Fibroblast of mammary gland (primary cell): Measurements from ENCODE around the gene STK36.

Experiments used
- DNase-seq: peaks from one replicate; pipeline ENCODE4 v3.0.0-alpha.2; 2010; ENCODE audit warnings: low read depth
- H3K4me3 ChIP-seq: 2 replicates; pipeline ENCODE4 v1.5.1; 2011; ENCODE audit warnings: low read depth, mild to moderate bottlenecking, low read length, moderate library complexity; ENCODE audit not compliant: control insufficient read depth
- CTCF ChIP-seq: conservative IDR thresholded peaks from 2 replicates; pipeline ENCODE4 v1.5.1; 2011; ENCODE audit warnings: low read depth, low read length, inconsistent platforms; ENCODE audit not compliant: control insufficient read depth, insufficient read depth

STK36 gene

GRCh38 chr2:218659988-218660358, 11.9 kb upstream of the STK36 start:
- DNase-seq = no peak
- TF ChIP-seq CTCF = no peak
- peak overlapping the region; percentile 76 for H3K4me3 ChIP-seq

- H3K4me3 ChIP-seq = no peak overlapping the region
- no peak for TF ChIP-seq CTCF
- DNase-seq = no peak
These were observed 9.5 kb upstream of the STK36 start for GRCh38 chr2:218662377-218662776.

- no peak overlapping the region for H3K4me3 ChIP-seq
- TF ChIP-seq CTCF = no peak
- no peak for DNase-seq
These were observed 9.1 kb upstream of the STK36 start for GRCh38 chr2:218662827-218663226.

GRCh38 chr2:218663901-218664300, 8.0 kb upstream of the STK36 start:
- H3K4me3 ChIP-seq = no peak overlapping the region
- no peak for DNase-seq
- no peak for TF ChIP-seq CTCF

- DNase-seq = no peak
- H3K4me3 ChIP-seq = no peak overlapping the region
- TF ChIP-seq CTCF = no peak
These were observed 7.2 kb upstream of the STK36 start for GRCh38 chr2:218664653-218665052.

- H3K4me3 ChIP-seq = peak overlapping the region; percentile 90
- peak; percentile 49 for DNase-seq
- TF ChIP-seq CTCF = no peak
These were observed 711 bp upstream of the STK36 start for GRCh38 chr2:218671097-218671653.

- no peak for TF ChIP-seq CTCF
- peak; percentile 48 for DNase-seq
- no peak overlapping the region for H3K4me3 ChIP-seq
These were observed 7.2 kb downstream of the STK36 start for GRCh38 chr2:218679119-218679518.
